ENCODE results near the gene ZNF691. TPM values are rescaled to one million over a fixed set of nuclear protein-coding genes. Genes with fewer than 3 reads are reported as not detected.

Gene ZNF691
- total RNA-seq, 1 experiment from 2014 or later = 9.3 TPM

DNA sequence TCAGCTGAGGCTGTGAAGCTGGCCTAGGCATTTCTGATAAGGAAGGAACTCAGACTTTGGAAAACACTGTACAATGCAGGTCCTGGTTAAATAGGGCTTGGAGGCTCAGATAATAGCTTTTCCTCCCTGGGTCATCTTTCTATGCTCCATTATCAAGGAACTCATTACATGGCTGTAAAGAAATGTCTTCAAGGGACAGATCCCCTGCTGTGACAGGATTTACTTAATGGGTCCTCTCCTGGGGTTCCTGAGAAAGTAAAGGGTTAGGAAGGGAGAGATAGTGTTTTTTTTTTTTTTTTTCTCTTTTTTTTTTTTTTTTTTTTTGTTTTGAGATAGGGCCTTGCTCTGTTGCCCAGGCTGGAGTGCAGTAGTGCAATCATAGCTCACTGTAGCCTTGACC lies 15.1 kb upstream of the ZNF691 start:
- no peak for DNase-seq (ENCODE audit: extremely low read depth, low read depth)

DNA sequence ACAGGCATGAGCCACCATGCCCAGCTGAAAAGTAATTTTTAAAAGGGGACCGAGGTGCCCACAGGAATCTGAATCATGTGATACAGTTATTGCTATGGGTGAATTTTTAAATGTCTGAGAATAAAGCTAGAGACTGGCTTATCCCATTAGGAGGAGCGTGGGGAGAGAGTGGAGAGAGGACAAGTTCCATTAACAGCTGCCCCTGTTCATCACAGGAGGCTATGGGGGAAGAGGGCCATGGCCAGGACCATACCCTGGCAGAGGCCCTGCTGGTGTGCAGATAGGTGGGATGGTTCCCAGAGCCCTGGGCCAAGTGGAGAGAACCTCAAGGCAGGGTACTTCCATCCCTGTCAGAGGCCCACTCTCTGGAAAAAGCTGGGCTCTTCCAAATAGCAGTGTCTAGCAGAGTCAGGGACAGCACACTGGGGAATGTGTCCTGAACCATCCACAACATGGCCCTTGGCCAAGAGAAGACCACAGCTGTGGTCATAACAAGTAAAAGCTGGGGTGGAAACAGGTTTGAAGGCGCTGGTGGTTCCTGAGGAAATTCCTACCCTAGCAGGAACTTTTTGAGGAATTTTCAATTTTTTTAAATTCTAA lies 13.7 kb upstream of the ZNF691 start:
- DNase-seq (ENCODE audit: extremely low read depth, low read depth) = no peak

DNA sequence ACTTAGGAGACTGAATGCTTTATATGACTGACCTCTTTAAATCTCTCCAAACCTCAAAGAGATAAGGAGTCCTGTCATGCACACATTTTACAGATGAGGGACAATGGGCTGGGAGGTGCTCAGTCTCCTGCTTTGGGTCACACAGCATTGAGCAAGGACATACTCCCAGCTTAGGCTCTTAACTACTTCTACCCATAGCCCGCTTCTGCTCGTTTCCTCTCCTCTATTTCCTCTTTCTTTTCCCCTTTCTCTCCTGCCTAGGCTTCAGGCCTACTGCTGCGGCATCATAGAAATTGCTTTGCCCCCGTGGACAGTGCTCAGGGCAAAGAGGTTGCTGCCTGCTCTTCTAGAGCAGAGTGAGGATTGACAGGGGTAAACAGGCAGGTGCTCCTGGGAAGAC lies 12.4 kb upstream of the ZNF691 start:
- no peak for DNase-seq (ENCODE audit: extremely low read depth, low read depth)

DNA sequence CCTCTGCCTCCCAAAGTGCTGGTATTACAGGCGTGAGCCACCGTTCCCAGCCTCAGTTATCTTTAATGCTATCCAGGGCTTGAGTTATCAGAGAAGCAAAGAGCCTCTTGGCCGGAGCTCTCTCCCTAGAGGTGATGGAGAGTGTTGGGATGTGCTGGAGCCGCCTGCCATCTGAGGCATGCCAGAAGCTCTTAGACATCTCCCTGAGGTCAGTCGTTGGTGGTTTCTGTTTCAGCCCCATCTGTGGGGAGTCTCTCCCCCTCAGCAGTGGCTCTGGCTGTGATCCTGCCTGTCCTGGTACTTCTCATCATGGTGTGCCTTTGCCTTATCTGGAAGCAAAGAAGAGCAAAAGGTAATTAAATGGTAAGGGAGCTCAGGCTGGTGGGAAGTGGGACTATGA lies 11.6 kb upstream of the ZNF691 start:
- no peak for DNase-seq (ENCODE audit: extremely low read depth, low read depth)

DNA sequence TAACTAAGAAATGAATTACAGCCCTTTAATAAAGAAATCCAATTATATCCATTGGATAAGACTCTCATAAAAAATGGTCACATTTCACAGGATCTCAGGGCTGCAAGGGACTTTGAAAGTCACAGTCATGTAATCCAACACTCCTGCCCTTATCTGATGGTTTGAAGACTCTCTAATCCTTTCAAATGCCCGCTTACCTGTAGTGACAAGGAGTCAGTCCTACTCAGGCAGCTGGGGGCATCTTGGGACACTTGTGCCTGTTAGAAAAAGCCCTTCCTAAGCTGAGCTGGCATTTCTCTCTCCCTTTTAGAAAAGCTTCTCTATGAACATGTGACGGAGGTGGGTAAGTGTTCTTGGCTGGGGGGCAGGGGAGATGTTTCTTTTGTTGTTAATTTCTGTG lies 11.0 kb upstream of the ZNF691 start:
- no peak for DNase-seq (ENCODE audit: extremely low read depth, low read depth)

DNA sequence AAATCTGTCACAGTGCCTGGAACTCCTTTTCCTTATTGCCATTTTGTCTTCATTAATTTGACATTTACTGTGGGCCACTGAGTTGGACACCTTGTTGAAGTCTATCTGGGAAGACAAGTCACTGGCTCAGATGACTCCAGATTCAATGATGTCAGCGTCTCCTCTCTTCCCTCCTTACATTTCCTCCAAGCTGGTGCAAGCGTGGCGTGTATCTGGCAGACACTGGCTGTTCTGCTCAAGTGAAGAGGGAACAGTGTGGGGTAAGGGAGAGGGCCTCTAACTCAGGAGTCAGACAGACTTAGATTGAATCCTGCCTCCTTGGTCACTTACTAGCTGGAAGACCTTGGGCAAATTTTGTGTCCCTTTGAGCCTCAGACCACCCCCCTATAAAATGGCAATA lies 8.7 kb upstream of the ZNF691 start:
- DNase-seq (ENCODE audit: extremely low read depth, low read depth) = no peak

DNA sequence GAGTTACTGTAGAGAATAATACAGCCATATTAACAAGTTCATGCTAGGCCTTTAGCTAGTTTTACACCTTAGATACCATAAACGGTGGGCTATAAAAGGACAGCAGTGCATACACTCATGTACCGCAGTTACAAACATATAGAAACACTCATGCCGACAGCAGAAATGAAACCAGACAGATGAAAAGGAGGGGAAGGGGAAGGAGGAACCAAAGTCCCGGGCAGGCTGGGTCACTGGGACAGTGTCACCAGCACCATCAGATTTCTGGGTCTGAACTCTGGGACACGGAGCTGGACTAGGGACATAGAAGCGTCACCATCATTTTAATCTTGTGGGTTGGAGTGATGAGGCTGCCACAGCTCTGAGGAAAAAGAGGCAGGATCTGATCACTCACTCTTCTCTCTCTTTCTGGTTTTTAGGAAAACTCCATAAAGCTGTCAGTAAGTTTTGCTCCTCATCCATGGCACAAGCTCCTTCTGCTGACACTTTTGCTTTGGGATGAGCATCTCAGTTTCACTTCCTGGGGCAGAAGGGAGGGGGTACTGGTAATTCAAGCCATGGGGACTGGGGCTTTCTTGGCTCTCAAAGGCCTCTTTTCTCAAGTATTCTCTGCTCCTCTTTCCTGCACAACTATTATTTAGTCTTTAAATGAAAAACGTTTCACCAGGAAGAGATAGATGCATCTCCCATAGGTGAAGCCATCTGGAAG lies 7.8 kb upstream of the ZNF691 start:
- no peak for DNase-seq (ENCODE audit: extremely low read depth, low read depth)

DNA sequence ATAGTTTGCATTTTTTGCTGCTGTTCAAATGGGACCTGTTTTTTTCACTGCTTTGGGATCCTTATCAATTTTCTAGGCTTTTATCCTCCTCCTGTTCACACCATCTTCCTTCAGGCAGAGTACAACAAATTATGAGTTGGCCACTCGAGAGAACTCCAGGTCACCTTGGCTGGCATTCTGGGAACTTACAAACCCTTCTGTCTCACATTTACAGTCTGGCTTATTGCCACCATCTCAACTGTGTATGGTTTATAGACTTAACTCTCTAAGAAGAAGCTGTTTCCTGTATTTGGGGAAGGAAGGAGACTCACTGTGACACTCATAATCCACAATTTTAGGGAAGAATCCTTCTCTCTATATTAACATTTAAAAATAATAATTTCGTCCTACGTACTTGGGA lies 5.4 kb upstream of the ZNF691 start:
- DNase-seq (ENCODE audit: extremely low read depth, low read depth) = no peak

DNA sequence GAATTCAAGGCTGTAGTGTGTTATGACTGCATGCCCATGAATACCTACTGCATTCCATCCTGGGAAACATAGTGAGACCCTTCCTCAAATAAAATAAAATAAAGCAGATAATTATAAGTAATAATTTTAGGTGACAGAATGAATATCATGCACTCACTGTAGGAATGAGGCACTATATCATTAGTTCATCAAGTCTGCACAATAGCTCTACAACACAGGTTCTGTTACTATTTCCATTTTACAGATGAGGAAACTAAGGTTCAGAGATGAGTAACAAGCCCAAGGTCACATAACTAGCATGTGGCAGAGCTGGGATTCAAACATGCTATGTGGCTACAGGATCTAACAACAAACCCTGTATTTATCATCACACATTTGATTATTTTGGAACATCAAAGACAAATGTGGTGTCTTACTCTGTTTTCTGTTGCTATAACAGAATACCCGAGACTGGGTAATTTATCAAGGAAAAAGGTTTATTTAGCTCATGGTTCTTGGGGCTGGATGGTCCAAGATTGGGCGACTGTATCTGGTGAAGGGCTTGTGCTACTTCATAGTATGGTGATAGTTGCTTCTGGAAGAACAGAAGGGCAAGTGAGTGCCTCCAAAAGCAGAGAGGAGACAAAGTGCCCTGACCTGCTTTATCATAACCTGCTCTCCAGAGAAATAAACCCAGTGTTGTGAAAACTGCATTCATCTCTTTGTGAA lies 4.8 kb upstream of the ZNF691 start:
- no peak for DNase-seq (ENCODE audit: extremely low read depth, low read depth)

DNA sequence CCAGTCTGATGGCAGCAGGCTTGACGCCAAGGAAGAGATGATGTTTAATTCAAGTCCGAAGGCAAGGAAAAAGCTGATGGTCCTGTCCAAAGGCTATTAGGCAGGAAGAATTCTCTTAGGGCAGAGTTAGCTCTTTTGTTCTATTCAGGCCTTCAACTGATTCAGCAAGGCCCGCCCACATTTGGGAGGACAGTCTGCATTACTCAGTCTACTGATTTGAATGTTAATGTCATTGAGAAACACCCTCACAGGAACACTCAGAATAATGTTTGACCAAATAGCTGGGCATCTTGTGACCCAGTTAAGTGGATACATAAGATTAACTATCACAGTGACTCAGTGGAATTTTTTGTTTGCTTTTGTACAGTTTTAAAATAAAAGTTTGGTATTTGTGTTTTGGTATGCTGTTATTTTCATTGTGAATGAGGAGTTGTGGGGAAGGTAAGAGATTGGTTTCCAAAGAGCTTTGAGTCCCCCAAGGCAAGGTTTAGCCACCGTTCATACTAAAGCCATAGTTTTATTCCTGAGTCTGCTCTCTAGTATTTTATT lies 1.7 kb upstream of the ZNF691 start:
- no peak for DNase-seq (ENCODE audit: extremely low read depth, low read depth)

DNA sequence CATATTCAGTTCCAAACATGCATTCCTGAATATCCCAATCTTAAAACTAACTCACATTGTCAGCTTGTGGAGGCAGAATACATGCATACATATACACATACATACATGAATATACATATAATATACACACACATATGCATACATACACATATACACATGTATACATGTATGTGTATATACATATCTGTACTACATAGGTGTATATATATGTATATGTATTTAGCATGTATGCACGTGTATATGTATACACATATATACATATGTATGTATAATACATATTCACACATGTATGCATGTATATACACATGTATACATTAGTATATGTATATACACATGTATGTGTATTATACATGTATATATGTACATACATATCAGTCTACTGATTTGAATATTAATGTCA lies 1.2 kb upstream of the ZNF691 start:
- no peak for DNase-seq (ENCODE audit: extremely low read depth, low read depth)

DNA sequence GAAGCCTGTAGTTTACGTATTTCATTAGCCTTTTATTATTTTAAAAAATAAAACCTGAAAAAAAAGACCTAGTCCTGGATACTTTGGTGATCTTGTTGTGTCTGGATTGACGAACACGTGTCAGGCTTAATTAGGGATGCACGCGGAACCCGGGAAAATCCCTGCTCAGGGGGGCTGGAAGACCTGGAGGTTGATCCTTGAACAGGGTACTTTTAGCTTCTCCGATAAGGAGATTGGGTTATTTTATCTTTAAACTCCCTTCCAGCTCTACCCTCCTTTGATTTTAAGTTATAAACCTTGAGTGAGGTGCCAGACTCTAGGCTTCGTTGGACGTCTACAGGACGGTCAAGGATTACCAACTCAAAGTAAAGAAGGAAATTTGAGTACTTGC lies 552 bp upstream of the ZNF691 start:
- no peak for DNase-seq (ENCODE audit: extremely low read depth, low read depth)

DNA sequence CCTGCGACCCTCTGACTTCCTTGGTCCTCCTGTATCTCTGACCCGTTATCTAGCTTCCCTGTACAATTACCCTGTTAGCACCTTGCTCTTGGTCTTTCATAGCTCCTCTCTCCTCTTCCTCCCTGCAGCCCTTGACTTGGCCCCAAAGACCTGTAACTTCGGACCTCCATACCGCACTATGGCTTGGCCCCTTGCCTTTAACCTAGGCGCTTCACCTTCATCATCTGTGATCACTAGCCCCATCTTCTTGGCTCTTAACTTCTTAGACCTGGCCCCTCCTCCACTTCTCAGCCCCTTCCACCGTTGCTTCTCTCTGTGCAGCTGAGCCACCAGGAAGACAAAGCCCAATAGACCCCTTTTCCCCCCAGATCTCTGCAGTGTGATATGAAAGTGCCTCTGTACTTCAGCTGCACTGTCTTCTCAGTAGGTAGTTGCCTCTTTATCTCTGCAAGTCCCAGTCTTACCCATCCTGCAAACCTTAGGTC lies 740 bp downstream of the ZNF691 start:
- no peak for DNase-seq (ENCODE audit: extremely low read depth, low read depth)

DNA sequence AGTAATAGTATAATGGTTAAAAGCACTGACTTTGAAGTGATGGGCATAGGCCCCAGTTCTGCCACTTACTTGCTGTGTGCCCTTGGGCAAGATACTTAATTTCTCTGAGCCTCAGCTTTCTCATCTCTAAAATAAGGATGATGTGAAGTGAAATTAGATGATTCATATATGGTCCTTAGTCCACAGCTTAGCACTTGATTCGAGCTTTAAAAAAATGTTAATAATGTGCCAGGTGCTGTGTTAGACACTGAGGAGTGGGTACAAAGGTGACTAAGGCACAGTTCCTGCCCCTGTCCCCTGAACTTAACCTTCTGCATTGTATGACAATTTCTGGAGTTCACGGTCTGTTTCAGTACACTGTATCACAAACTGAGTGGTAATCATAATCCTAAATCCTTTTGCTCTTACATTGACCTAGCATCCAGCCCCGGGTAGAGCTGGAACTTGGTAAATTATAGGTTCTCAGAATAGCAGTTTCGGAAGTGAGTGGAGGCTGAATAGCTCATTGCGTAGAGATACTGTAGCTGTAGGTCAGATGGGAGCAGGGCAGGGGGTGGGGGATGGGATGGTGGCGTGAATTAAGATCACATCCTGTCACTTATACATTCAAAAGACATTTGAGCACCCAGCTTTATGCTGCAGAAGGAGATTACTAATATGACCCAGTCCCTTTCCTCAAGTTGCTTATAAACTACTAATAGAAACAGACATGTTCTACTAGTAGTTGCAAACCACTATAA lies 1.5 kb downstream of the ZNF691 start:
- DNase-seq (ENCODE audit: extremely low read depth, low read depth) = no peak

DNA sequence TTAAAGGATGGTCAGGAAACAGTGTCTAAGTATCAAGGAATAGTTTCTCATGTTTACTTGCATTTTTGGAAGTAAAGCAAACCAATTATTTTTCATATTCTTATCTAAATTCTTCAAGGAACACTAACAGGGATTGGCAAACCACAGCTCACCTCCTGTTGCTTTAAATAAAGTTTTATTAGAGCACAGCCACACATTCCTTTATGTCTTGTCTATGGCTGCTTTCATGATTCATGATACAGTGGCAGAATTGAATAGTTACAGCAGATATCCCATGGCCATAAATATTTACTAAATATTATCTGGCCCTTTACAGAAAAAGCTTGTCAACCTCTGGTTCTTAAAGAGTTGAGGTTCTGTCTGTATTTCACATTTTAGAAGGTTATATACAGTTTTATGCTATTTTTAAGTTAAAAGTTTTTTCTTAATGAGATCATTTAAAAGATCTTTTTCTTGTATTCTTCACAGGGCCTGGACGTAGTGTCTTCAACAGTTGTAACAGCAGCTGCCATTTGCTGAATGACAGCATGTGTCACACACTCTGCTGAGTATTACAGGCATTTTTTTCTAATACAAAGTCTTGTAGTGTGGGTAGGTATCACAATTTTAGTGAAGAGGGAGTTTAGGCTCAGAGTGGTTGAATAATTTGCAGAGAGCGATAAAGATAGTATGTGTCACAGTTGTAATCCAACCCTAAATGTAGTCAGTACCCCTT lies 2.6 kb downstream of the ZNF691 start:
- DNase-seq (ENCODE audit: extremely low read depth, low read depth) = no peak

DNA sequence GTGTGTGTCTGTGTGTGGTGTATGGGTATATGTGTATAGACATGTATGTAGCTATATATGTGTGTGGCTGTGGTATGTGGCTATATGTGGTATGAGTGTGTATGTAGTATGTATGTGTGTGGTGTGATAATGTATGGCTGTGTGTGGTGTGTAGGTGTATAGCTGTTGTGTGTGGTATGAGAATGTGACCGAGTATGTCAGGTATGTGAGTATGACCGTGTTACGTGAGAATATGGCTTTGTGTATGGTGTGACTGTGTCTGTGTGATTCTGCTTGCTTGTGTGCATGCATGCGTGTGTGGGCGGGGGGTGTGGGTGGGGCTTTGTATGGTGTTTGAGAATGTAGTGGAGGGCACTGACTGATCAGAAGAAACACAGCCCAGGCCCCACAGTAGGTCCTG lies 3.5 kb downstream of the ZNF691 start:
- no peak for DNase-seq (ENCODE audit: extremely low read depth, low read depth)

DNA sequence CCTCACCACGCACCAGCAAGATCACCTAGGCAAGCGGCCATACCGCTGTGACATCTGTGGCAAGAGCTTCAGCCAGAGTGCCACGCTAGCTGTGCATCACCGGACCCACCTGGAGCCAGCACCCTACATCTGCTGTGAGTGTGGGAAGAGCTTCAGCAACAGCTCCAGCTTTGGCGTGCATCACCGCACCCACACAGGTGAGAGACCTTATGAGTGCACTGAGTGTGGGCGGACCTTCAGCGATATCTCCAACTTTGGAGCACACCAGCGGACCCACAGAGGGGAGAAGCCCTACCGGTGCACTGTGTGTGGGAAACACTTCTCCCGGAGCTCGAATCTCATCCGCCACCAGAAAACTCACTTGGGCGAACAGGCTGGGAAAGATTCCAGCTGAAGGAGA lies 5.0 kb downstream of the ZNF691 start:
- DNase-seq (ENCODE audit: extremely low read depth, low read depth) = no peak

DNA sequence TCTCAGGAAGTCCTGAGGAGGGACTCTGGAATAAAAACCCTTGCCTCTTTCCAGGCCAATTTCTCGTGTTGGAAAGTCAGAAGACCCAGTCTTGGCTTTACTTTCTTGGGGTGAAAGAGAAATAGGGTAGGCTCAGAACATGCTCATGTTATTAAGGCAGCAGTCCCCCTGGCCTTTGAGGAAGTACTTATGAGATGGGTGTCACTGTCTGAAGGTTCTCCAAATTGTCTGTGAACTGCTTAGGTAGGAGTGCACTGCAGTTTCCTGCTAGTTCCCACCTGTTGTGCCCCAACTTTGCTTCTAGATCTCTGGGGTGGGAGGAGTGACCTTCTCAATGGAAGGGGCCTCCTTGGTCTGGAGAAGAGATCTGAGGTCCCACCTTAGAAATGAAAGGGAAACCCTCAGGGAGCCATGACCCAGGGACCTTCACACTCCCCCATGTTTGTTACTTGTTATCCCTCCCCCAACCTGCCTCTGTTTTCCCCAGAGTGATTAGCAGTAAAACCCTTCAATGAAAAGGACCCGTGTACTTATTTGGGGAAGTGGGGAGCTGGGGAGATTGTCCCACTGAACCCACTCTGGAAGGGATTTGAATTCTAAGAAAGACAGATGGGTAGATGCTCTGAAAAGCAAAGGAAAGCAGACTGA lies 5.7 kb downstream of the ZNF691 start:
- DNase-seq (ENCODE audit: extremely low read depth, low read depth) = no peak

DNA sequence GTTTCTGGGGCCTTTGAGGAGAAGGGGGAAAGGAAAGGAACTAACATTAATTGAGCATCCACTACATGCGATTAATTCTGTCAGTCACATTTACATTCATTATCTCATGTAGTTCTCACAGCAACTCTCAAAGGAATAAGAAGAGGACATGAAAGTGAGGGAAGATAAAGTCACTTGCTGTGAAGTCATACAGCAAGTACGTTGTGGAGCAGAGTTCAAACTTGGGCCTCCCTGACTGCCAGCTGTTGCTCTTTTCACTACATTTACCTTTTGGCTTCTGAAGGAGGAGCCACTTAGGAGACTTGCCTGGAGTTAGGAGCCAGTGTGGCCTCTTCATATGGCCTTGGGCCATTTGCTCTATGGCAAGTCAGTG lies 6.2 kb downstream of the ZNF691 start:
- no peak for DNase-seq (ENCODE audit: extremely low read depth, low read depth)

All from NCI-H460 (cell line).